Measurements from ENCODE around the gene RHBDF2.

The RHBDF2 gene

DNA sequence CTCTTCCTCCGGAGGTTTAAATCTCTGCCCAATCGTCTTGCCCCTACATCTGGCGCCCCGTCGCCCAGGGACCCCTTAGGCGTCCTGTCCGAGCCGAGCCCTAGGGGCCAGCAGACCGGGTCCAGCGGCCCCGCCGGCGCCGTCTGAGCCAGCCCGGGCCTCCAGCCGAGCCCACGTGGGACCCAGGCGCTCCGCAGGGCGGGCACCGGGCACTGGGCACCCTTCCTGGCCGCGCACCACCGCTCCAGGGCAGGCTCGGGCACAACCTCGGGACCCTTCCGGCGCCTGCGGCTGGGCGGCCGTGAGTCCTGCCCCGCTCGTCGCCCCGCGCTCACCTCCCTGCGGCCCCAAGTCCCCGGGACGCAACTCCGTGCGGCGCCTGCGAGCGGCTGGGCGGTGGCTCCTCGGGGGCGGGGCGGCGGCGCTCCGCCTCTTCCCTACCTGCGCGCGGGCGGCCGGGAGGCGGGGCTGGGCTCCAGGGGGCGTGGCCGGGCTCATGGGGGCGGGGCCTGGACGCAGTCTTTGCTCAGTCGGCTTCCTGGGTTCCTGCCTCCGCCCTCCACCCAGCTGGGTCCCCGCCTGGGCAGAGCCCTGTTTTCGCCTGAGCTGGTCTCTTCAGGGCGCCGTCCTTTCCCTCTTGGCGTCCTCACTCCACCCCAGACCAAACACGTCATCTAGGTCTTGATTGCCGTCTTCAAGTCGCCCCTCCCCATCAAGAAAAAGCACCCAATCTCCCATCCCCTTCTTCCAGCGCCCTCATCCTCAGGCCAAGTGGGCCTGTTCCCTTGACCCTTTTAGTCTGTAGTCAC lies at the start of gene RHBDF2:
TSS of gene RHBDF2 (minus strand) at position 406 of the 809 bp plus-strand sequence. CDS start 19,899 bp downstream, outside the sequence.
- Mint-ChIP-seq H3K27ac (ENCODE audit: low read depth) (peak within 1 kb of the TSS; percentile 95), H3K27me3 (no peaks in the 10 kb centered on the region), H3K4me1 (peaks cover 52% of the 10 kb centered on the region), H3K36me3 (ENCODE audit: insufficient read depth) (peaks cover 14% of the 10 kb centered on the region), H3K9me3 (no peaks in the 10 kb centered on the region), H3K4me3 (peak within 1 kb of the TSS; percentile 87)
- DNase-seq (ENCODE audit: low spot score in 2 of 2), result peak; percentile 96 to 98
- ATAC-seq (replicated peaks; ENCODE audit: extremely low read depth, poor library complexity, severe bottlenecking), result peak; percentile 78

DNA sequence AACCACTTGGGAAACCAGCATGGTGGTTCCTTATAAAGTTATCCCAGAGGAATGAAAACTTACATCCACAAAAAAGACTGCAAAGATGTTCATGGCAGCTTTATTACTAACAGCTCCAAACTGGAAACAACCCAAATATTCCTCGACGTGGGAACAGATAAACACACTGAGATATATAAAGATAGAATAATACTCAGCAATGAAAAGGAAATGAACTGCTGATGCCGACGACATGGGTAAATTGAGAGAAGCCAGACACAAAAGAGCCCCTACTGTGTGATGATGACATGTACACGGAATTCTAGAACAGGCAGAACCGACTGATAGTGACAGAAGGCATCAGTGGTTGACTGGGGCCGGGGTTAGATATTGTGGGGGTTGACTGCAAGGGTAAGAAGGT lies 48.3 kb upstream of the RHBDF2 start:
- Mint-ChIP-seq H3K4me3 (no peak overlapping the region), H3K9me3 (no peaks in the 10 kb centered on the region), H3K27ac (ENCODE audit: low read depth) (no peak overlapping the region), H3K27me3 (no peaks in the 10 kb centered on the region), H3K36me3 (ENCODE audit: insufficient read depth) (no peaks in the 10 kb centered on the region), H3K4me1 (peaks cover 3% of the 10 kb centered on the region)
- ATAC-seq (replicated peaks; ENCODE audit: extremely low read depth, poor library complexity, severe bottlenecking) (no peak), DNase-seq (ENCODE audit: low spot score in 2 of 2) (no peak)

DNA sequence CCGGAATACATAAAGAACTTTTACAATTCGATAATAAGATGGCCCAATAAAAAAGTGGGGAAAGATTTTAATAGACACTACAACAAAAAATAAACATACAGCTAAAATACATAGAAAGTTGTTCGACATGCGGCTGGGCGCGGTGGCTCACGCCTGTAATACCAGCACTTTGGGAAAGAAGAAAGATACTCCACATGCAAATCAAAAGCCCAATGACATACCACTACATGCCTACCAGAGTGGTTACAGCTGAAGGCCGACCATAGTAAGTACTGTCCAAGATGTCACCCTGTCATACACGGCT lies 47.9 kb upstream of the RHBDF2 start:
- H3K9me3 Mint-ChIP-seq, result no peaks in the 10 kb centered on the region
- H3K27me3 Mint-ChIP-seq, result no peaks in the 10 kb centered on the region
- no peak overlapping the region for H3K27ac Mint-ChIP-seq (ENCODE audit: low read depth)
- no peaks in the 10 kb centered on the region for H3K36me3 Mint-ChIP-seq (ENCODE audit: insufficient read depth)
- ATAC-seq (replicated peaks; ENCODE audit: extremely low read depth, poor library complexity, severe bottlenecking) (no peak), DNase-seq (ENCODE audit: low spot score in 2 of 2) (no peak)
- no peaks in the 10 kb centered on the region for H3K4me1 Mint-ChIP-seq
- H3K4me3 Mint-ChIP-seq, result no peak overlapping the region

- no peaks in the 10 kb centered on the region for H3K27me3 Mint-ChIP-seq
- H3K36me3 Mint-ChIP-seq (ENCODE audit: insufficient read depth), result no peaks in the 10 kb centered on the region
- no peak overlapping the region for H3K27ac Mint-ChIP-seq (ENCODE audit: low read depth)
- H3K4me1 Mint-ChIP-seq, result no peaks in the 10 kb centered on the region
- DNase-seq (ENCODE audit: low spot score in 2 of 2) (no peak), ATAC-seq (replicated peaks; ENCODE audit: extremely low read depth, poor library complexity, severe bottlenecking) (no peak)
- H3K4me3 Mint-ChIP-seq, result no peak overlapping the region
- H3K9me3 Mint-ChIP-seq, result no peaks in the 10 kb centered on the region
Measured at GRCh38 chr17:76548378-76549214, 47.4 kb upstream of the RHBDF2 start.

GRCh38 chr17:76547642-76548202 lies 46.5 kb upstream of the RHBDF2 start:
- H3K4me1 Mint-ChIP-seq, result no peaks in the 10 kb centered on the region
- H3K9me3 Mint-ChIP-seq, result no peaks in the 10 kb centered on the region
- H3K4me3 Mint-ChIP-seq, result no peak overlapping the region
- H3K27ac Mint-ChIP-seq (ENCODE audit: low read depth), result no peak overlapping the region
- H3K36me3 Mint-ChIP-seq (ENCODE audit: insufficient read depth), result no peaks in the 10 kb centered on the region
- no peak for DNase-seq (ENCODE audit: low spot score in 2 of 2)
- ATAC-seq (replicated peaks; ENCODE audit: extremely low read depth, poor library complexity, severe bottlenecking), result no peak
- H3K27me3 Mint-ChIP-seq, result peaks cover 2% of the 10 kb centered on the region

GRCh38 chr17:76547183-76547641 lies 46.0 kb upstream of the RHBDF2 start:
- H3K9me3 Mint-ChIP-seq, result no peaks in the 10 kb centered on the region
- ATAC-seq (replicated peaks; ENCODE audit: extremely low read depth, poor library complexity, severe bottlenecking) (peak; percentile 76), DNase-seq (ENCODE audit: low spot score in 2 of 2) (peak; percentile 42 to 44)
- H3K36me3 Mint-ChIP-seq (ENCODE audit: insufficient read depth), result no peaks in the 10 kb centered on the region
- peaks cover 8% of the 10 kb centered on the region for H3K27me3 Mint-ChIP-seq
- no peaks in the 10 kb centered on the region for H3K4me1 Mint-ChIP-seq
- H3K27ac Mint-ChIP-seq (ENCODE audit: low read depth), result no peak overlapping the region
- no peak overlapping the region for H3K4me3 Mint-ChIP-seq

DNA sequence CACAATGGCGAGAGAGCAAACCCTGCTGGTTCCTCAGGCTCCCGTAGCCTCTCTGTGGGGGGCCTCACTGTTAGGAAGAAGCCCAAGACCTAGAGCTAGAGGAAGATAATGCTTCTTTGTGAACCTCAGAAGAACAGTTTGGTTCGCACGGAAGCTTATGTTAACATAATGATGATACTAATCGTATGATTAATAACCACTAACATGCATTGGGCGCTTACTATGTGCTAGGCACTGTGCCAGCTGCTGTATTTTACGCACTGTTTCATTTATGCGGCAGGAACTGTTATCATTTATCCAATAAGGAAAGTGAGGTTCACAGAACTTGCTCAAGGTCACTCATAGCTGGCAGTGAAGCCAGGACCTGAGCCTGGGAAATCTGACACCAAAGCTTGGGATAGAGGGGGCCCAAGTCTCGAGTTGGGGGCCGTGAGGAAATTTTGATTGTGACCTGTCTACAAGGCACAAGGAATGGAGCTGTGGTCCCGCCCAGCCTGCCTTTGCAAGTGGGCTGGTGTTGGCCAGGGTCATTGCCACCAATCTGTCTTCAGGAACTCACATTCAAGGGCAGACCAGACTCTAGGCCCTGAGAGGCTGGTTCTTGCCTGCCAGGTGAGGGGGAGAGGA lies 45.4 kb upstream of the RHBDF2 start:
- Mint-ChIP-seq H3K4me1 (no peaks in the 10 kb centered on the region), H3K4me3 (no peak overlapping the region), H3K9me3 (no peaks in the 10 kb centered on the region), H3K36me3 (ENCODE audit: insufficient read depth) (no peaks in the 10 kb centered on the region), H3K27ac (ENCODE audit: low read depth) (no peak overlapping the region), H3K27me3 (peaks cover 13% of the 10 kb centered on the region)
- no peak for ATAC-seq (replicated peaks; ENCODE audit: extremely low read depth, poor library complexity, severe bottlenecking)
- DNase-seq (ENCODE audit: low spot score in 2 of 2), result no peak

GRCh38 chr17:76545918-76546555 lies 44.8 kb upstream of the RHBDF2 start:
- ATAC-seq (replicated peaks; ENCODE audit: extremely low read depth, poor library complexity, severe bottlenecking), result no peak
- Mint-ChIP-seq H3K36me3 (ENCODE audit: insufficient read depth) (no peaks in the 10 kb centered on the region), H3K27ac (ENCODE audit: low read depth) (no peak overlapping the region), H3K4me1 (no peaks in the 10 kb centered on the region), H3K9me3 (no peaks in the 10 kb centered on the region), H3K4me3 (no peak overlapping the region), H3K27me3 (peaks cover 19% of the 10 kb centered on the region)
- DNase-seq (ENCODE audit: low spot score in 2 of 2), result no peak

GRCh38 chr17:76544546-76545365 lies 43.5 kb upstream of the RHBDF2 start:
- Mint-ChIP-seq H3K4me1 (no peaks in the 10 kb centered on the region), H3K4me3 (no peak overlapping the region), H3K9me3 (no peaks in the 10 kb centered on the region), H3K36me3 (ENCODE audit: insufficient read depth) (no peaks in the 10 kb centered on the region), H3K27me3 (peaks cover 21% of the 10 kb centered on the region), H3K27ac (ENCODE audit: low read depth) (no peak overlapping the region)
- ATAC-seq (replicated peaks; ENCODE audit: extremely low read depth, poor library complexity, severe bottlenecking) (no peak), DNase-seq (ENCODE audit: low spot score in 2 of 2) (no peak)

DNA sequence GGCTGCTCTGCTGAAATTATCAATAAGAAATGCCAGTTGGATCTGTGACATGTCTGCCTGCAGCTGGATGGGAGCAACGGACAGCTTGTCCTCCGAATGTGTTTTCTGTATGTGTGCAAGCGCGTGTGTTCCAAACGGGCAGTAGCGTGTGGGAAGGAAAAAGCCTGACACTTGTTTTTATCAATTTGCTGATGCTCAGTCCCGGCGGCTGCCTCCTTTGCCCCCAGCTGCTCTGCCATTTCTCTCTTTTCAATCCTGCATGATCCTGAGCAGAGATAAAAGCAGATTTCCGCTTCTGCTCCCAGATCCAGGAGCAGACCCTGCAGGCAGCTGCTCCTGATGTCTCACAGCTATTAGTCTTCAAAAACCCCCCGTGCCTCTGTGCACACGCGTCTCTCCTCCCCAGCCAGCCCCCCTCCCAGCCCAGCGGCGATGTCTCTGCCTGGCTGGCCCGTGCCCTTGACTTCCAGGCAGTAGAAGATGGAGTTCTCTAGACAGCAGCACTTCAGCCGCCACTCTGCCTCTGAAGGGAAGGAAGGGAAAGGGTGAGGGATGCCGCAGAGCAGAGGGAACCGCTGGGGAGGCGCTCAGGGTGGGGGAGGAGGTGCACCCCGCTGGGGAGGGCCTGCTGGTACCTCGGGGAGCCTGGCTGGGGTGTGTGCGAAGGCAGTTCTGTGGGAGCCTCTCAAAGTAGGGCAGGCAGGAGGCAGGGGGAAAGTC lies 42.8 kb upstream of the RHBDF2 start:
- no peak for ATAC-seq (replicated peaks; ENCODE audit: extremely low read depth, poor library complexity, severe bottlenecking)
- no peak for DNase-seq (ENCODE audit: low spot score in 2 of 2)

GRCh38 chr17:76543482-76543825 lies 42.2 kb upstream of the RHBDF2 start:
- Mint-ChIP-seq H3K27ac (ENCODE audit: low read depth) (no peak overlapping the region), H3K4me3 (no peak overlapping the region), H3K27me3 (peaks cover 34% of the 10 kb centered on the region), H3K36me3 (ENCODE audit: insufficient read depth) (no peaks in the 10 kb centered on the region), H3K4me1 (no peaks in the 10 kb centered on the region), H3K9me3 (no peaks in the 10 kb centered on the region)
- ATAC-seq (replicated peaks; ENCODE audit: extremely low read depth, poor library complexity, severe bottlenecking) (no peak), DNase-seq (ENCODE audit: low spot score in 2 of 2) (no peak)

More for the DNA sequence above, 42.8 kb upstream of the RHBDF2 start:
- Mint-ChIP-seq H3K4me1 (no peaks in the 10 kb centered on the region), H3K27ac (ENCODE audit: low read depth) (no peak overlapping the region), H3K27me3 (peaks cover 29% of the 10 kb centered on the region), H3K4me3 (no peak overlapping the region), H3K36me3 (ENCODE audit: insufficient read depth) (no peaks in the 10 kb centered on the region), H3K9me3 (no peaks in the 10 kb centered on the region)
